GM18511 (cell line): ENCODE results near the gene MAP3K4.
"Not testable (repeated sequence)": the region's sequence is repeated elsewhere in the genome, so short reads cannot be mapped to it uniquely, and the experiment has no call there.

Experiments used
- ATAC-seq: cut with Tn5 transposase; IDR thresholded peaks from one replicate; pipeline ENCODE4 v1.9.1; 2021; ENCODE audit warnings: mild to moderate bottlenecking, moderate library complexity; ENCODE audit not compliant: unreplicated experiment

Gene MAP3K4

DNA sequence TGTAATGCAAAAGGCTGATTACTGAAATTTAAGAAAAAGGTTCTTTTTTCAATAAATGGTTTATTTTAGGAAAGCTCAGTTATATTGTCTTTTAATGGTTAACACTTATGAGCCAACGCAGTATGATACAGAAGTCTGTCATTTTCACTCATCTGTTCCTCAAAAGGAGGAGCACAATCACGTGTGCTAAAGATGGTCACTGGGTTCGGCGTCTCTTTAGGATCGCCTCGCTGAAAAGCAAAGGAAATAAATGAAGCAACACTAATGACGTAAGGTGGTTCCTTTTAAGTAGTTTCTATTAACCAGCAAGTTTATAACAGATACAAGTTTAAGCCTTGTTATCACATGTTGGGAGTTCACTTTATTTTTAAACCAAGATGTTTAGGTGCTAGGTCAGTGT is 125.7 kb downstream of the MAP3K4 start:
- no peak for ATAC-seq

GRCh38 chr6:161117942-161118341 is 126.4 kb downstream of the MAP3K4 start:
- ATAC-seq, result no peak

- ATAC-seq, result not testable (repeated sequence)
Observed at GRCh38 chr6:161123319-161123718, 131.8 kb downstream of the MAP3K4 start.

GRCh38 chr6:161125591-161125990 is 134.0 kb downstream of the MAP3K4 start:
- no peak for ATAC-seq

GRCh38 chr6:161127071-161127740 is 135.6 kb downstream of the MAP3K4 start:
- no peak for ATAC-seq

DNA sequence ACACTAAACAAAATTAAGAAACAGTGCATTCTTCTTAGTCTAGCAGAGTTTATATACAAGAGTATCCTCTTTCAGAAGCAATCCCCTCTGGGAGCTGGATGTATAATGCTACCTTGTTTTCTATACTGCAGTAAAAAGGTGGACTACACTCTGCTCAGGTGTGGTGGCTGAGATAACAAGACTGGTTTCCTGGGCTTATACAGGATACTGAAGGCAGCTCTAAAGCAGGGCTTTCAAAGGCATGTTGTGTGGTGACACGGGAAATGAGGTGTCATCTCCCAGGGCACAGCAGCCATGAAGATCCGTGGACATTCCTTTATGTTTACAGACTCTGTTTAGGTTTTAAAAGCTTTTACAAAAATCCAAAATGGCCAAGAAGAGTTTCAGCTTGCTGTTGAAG is 136.7 kb downstream of the MAP3K4 start:
- no peak for ATAC-seq

GRCh38 chr6:161128680-161129196 is 137.2 kb downstream of the MAP3K4 start:
- ATAC-seq, result no peak

DNA sequence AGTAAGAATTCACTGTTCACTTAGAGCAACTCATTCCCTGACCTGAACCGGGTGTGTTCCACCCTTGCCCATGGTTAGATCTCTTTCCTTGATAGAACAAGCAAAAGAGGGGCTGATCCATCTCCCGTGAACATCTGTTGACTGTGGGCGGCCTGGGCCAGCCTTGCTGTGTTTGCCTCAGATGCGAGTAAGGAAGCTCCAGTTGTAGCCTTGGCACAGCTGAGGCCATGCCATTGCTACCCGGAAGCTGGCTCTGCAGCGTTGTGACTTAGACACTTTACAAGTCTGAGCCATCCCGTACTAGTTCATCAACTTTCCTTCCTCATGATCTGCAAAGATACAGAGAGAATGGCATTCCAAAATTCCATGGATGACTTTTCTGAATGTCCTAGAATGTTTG is 139.0 kb downstream of the MAP3K4 start:
- ATAC-seq, result no peak

- ATAC-seq, result no peak
Observed at GRCh38 chr6:161130967-161131766, 139.6 kb downstream of the MAP3K4 start.

DNA sequence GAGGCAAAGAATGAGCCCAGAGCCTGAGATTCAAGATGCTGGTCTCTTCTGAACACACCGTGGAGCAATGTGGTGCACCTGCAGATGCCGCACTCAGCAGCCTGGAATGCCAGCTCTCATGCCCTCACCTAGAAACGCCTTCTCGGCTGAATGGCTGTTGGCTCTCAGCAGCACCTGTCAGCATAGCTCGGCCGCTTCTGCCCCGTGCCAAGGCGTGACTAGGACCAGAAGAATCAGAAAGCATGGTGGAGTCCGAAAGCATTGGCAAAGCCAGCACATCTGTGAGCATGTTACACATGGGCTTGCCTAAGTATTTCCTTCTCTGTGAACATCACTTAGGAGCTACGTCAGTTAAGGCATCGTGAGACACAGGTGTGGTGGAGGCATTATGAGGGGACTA is 140.8 kb downstream of the MAP3K4 start:
- ATAC-seq, result no peak

GRCh38 chr6:161133963-161134362 is 142.4 kb downstream of the MAP3K4 start:
- ATAC-seq, result no peak

- ATAC-seq, result no peak
Observed at GRCh38 chr6:161134550-161135298, 143.2 kb downstream of the MAP3K4 start.

DNA sequence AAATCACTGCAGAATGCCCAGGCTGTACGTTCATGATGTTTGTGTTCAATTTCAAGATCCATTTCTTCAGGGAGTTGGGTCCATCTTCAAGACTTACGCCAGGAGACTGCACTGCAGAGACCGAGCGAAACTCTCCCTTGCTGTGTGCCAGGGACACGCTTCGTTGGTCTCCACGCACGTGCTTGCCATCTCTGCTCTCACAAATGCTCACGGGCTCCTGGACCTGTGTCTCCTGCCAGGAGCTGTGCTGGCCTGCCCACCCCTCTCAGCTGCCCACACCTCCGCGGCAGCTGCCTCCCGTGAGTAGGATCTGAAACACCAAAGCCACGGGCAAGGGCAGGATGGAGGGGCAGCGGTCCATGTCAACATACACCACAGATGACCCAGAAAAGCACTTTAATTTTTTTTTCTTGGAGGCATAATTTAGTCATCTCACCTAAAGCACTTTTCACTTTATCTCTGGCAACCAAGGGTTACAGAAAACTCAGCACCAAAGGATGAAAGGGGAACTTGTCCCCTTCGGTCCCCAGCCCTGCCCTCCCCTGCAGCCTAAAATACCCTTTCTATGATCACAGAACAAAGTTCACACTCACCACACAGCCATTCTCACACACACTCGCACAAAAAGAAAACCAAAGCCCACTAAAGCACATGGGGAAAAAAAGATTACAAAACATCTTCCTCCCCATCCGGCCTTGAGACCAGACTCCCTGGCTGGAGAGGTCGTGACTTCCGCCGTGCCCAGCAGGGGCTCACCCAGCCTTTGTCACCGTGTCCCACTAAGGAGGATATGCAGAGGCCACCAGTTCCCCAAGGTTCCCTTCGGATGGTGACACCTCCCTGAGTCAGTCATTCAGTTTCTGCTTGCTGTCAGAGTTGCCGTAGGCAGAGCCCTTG is 144.4 kb downstream of the MAP3K4 start:
- ATAC-seq, result peak; percentile 47

GRCh38 chr6:161136655-161137054 is 145.1 kb downstream of the MAP3K4 start:
- ATAC-seq, result no peak

DNA sequence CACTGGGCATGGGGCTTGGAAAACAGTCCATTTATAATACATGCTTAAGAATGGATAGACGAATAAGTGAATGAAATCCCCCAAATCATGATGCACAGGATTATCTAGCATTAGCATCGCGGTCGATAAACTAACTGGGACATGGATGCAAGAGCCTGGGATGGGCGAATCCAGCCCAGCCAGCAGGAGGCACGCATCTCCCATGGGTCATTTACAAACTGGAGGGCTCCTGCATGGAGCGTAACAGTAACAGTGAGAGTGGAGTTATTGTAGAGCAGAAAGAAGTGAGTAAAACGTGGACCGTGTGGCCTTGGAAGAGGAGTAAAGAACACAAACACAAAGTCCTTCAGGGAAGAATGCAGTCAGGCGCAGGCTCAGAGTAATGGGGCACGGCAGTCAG is 145.8 kb downstream of the MAP3K4 start:
- ATAC-seq, result no peak

GRCh38 chr6:161137839-161138542 is 146.4 kb downstream of the MAP3K4 start:
- ATAC-seq, result no peak

- ATAC-seq, result no peak
Observed at GRCh38 chr6:161138543-161139303, 147.2 kb downstream of the MAP3K4 start.

DNA sequence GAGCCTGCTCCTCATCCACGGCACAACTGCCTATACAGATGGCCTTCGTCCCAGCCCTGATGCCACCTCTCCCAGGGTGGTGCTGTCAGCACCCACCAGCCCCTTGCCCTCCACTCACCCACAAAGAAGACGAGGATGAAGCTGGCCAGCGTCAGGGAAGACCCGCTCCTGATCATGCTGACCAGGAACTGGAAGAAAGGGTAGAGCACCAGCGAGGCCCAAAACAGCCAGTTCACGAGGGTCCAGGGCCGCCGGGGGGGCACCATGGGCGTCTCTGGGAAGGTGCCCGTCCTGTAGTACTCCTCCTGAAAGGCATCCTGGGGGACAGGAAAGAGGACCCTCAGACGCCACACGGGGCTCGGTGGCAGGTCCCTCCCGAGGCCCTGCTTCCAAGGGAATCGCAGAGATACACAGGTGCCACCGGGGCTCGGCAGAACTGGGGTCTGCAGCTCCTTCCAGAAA is 147.8 kb downstream of the MAP3K4 start:
- ATAC-seq, result no peak
